ENCODE results near the gene GAA.

GRCh38 chr17:80092959-80093358, 8.4 kb upstream of the GAA start:
- TF ChIP-seq EZH2 (IDR thresholded peaks at IDR 0.05; ENCODE audit: borderline replicate concordance, low read length) (no peak), CTCF (IDR thresholded peaks at IDR 0.05; ENCODE audit: low read length) (no peak)

All from OCI-LY1 (cell line).